Common myeloid progenitor, CD34-positive (primary cell): ENCODE data around the gene CCL5.

Experiments used
- CTCF ChIA-PET: fragments of 350-600 bp; sonication (Branson Sonifier 250); formaldehyde crosslinking; loops from one replicate; lab custom pipeline; 2021; ENCODE audit warnings: antibody characterized with exemption; lab: Charles Lee
- POLR2A ChIA-PET: fragments of 350-600 bp; sonication (Branson Sonifier 250); formaldehyde crosslinking; loops from one replicate; lab custom pipeline; 2021; ENCODE audit warnings: antibody characterized with exemption; lab: Charles Lee
- DNase-seq, 3 donors: peaks; one replicate each; pipeline versions ENCODE4 v3.0.0 to v3.0.0-alpha.2; 2013
- H3K27ac ChIP-seq, 2 experiments: 1 replicate in 1 of 2; 2 replicates in 1 of 2; pipeline ENCODE4 v1.7.0; 2013; ENCODE audit warnings: inconsistent platforms in 2 of 2, low read length in 2 of 2, mild to moderate bottlenecking in 2 of 2, low read depth in 1 of 2, moderate library complexity in 1 of 2; ENCODE audit not compliant: severe bottlenecking in 2 of 2, insufficient read depth in 1 of 2, poor library complexity in 1 of 2
- H3K27me3 ChIP-seq, 5 experiments: replicated peaks in 2 of 5; 1 replicate in 3 of 5; 2 replicates in 2 of 5; pipeline versions ENCODE4 v1.6.1 to v1.7.0; 2013; ENCODE audit warnings: low read length in 4 of 5, mild to moderate bottlenecking in 2 of 5, moderate library complexity in 2 of 5, inconsistent platforms in 1 of 5; ENCODE audit not compliant: insufficient read depth in 5 of 5, control insufficient read depth in 4 of 5
- H3K36me3 ChIP-seq, 4 experiments: 1 replicate in 2 of 4; 2 replicates in 2 of 4; pipeline versions ENCODE4 v1.6.1 to v1.7.0; 2013; ENCODE audit warnings: low read length in 3 of 4, control low read depth in 1 of 4, mild to moderate bottlenecking in 1 of 4; ENCODE audit not compliant: control insufficient read depth in 4 of 4, insufficient read depth in 4 of 4
- H3K4me1 ChIP-seq, 4 experiments: 1 replicate in 3 of 4; 2 replicates in 1 of 4; pipeline versions ENCODE4 v1.6.1 to v1.7.1; 2013; ENCODE audit warnings: low read length in 3 of 4, mild to moderate bottlenecking in 3 of 4, control low read depth in 1 of 4, inconsistent platforms in 1 of 4, moderate library complexity in 1 of 4; ENCODE audit not compliant: control insufficient read depth in 4 of 4, insufficient read depth in 4 of 4; ENCODE audit errors: control extremely low read depth in 1 of 4
- H3K4me3 ChIP-seq, 7 experiments: 1 replicate in 4 of 7; 2 replicates in 3 of 7; pipeline versions ENCODE4 v1.5.1 to v1.7.0; 2013; ENCODE audit warnings: mild to moderate bottlenecking in 7 of 7, low read length in 6 of 7, moderate library complexity in 6 of 7, inconsistent platforms in 2 of 7, low read depth in 2 of 7, control low read depth in 1 of 7; ENCODE audit not compliant: insufficient read depth in 4 of 7, control insufficient read depth in 1 of 7; ENCODE audit errors: extremely low read depth in 1 of 7
- H3K9me3 ChIP-seq, 5 experiments: 1 replicate in 4 of 5; 2 replicates in 1 of 5; pipeline versions ENCODE4 v1.6.1 to v1.7.1; 2013; ENCODE audit warnings: low read length in 4 of 5, mild to moderate bottlenecking in 2 of 5, inconsistent platforms in 1 of 5, low read depth in 1 of 5, moderate library complexity in 1 of 5; ENCODE audit not compliant: control insufficient read depth in 4 of 5, insufficient read depth in 2 of 5; ENCODE audit errors: control extremely low read depth in 1 of 5
- WGBS: methylation state at CpG from one replicate; pipeline ENCODE4 v1.1.5; 2013; ENCODE audit not compliant: insufficient coverage; 5-methylcytosine and 5-hydroxymethylcytosine counted together

Gene CCL5

GRCh38 chr17:35843698-35844097 lies 36.5 kb downstream of the CCL5 start:
- WGBS = 92% methylated on average over 2 of the region's 2 CpGs
- ChIA-PET CTCF (interaction anchor here (1.0 to 1.3 kb wide), 2 partner anchors 7 to 33 kb away, joined by 3 read pairs; no protein-coding TSS in a partner anchor), POLR2A (no interaction called here)
- no peak overlapping the region for H3K27ac ChIP-seq
- no peaks in the 10 kb centered on the region for H3K27me3 ChIP-seq
- H3K9me3 ChIP-seq = no peaks in the 10 kb centered on the region
- H3K36me3 ChIP-seq = peaks cover 20 to 87% (median 52%) of the 10 kb centered on the region in 4 experiments
- no peak for DNase-seq
- H3K4me3 ChIP-seq = no peak overlapping the region
- H3K4me1 ChIP-seq = no peaks in the 10 kb centered on the region

DNA sequence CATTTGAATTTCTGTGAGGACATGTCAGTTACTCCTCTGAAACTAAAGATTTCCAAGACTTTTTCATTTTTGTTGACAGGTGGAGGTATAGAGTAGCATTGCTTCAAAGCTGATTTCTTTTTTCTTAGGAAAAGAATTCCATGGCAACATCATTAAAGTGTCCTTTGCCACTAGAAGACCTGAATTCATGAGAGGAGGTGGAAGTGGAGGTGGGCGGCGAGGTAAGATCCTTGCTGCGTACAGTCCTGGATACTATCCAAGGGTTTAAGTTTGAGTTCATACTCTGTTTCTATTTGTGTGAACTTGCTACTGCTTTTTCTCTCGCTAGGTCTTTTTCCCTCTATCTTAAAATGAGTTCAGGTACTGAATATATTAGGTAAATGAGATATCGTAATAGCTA lies 37.9 kb downstream of the CCL5 start:
- H3K4me3 ChIP-seq = no peak overlapping the region
- ChIA-PET CTCF (interaction anchor here (0.7 to 1.3 kb wide), 3 partner anchors 23 to 306 kb away, joined by 3 read pairs; no protein-coding TSS in a partner anchor), POLR2A (no interaction called here)
- no peak overlapping the region for H3K27ac ChIP-seq
- WGBS = 100% methylated on average over 2 of the region's 5 CpGs
- no peaks in the 10 kb centered on the region for H3K4me1 ChIP-seq
- no peaks in the 10 kb centered on the region for H3K27me3 ChIP-seq
- peaks cover 32 to 87% (median 53%) of the 10 kb centered on the region in 4 experiments for H3K36me3 ChIP-seq
- no peaks in the 10 kb centered on the region for H3K9me3 ChIP-seq
- DNase-seq = no peak

- no peak overlapping the region for H3K4me3 ChIP-seq
- no peaks in the 10 kb centered on the region for H3K4me1 ChIP-seq
- CTCF ChIA-PET = no interaction called here
- no peak overlapping the region for H3K27ac ChIP-seq
- H3K36me3 ChIP-seq = peaks cover 32 to 87% (median 55%) of the 10 kb centered on the region in 4 experiments
- no peak for DNase-seq
- H3K9me3 ChIP-seq = no peaks in the 10 kb centered on the region
- no peaks in the 10 kb centered on the region for H3K27me3 ChIP-seq
- 93% methylated on average over 3 of the region's 4 CpGs for WGBS
- POLR2A ChIA-PET = interaction anchor here (0.6 to 1.0 kb wide), 2 partner anchors 26 to 128 kb away, joined by 5 to 6 read pairs; no protein-coding TSS in a partner anchor
These were observed 38.7 kb downstream of the CCL5 start for GRCh38 chr17:35841505-35841904.

DNA sequence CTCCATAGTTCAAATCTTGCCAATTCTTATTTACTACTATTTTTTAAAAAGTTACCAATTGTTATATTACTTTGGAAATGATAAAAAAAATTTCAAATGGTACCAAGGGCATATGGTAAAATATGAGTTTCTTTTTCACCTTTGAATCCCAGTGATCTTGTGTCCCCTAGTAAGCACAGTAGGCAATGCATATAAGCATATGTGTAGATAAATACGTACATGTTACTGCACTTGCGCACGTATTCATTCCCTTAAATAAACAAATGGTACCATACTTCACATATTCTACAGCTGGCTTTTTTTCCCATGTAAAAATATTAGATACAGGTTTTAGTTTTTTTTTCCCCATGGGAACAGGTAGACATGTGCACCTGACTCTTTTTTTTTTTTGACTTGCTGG lies 39.1 kb downstream of the CCL5 start:
- CTCF ChIA-PET = interaction anchor here (1.2 kb wide), 1 partner anchor 8 kb away, joined by 4 read pairs; no protein-coding TSS in a partner anchor

GRCh38 chr17:35825206-35825605 lies 55.0 kb downstream of the CCL5 start:
- WGBS = no CpG with 5 or more reads among the region's 1 CpG
- POLR2A ChIA-PET = no interaction called here
- Histone ChIP-seq H3K36me3 (peaks cover 35 to 78% (median 55%) of the 10 kb centered on the region in 4 experiments), H3K9me3 (no peaks in the 10 kb centered on the region), H3K27me3 (no peaks in the 10 kb centered on the region), H3K4me3 (no peak overlapping the region), H3K4me1 (no peaks in the 10 kb centered on the region), H3K27ac (no peak overlapping the region)
- DNase-seq = no peak
- CTCF ChIA-PET = interaction anchor here (0.9 kb wide), 1 partner anchor 8 kb away, joined by 3 read pairs; no protein-coding TSS in a partner anchor

More for the DNA sequence above, 39.1 kb downstream of the CCL5 start:
- no peaks in the 10 kb centered on the region for H3K4me1 ChIP-seq
- POLR2A ChIA-PET = interaction anchor here (0.6 to 1.0 kb wide), 3 partner anchors 25 to 128 kb away, joined by 3 to 6 read pairs (median 5); no protein-coding TSS in a partner anchor
- no CpG with 5 or more reads among the region's 3 CpGs for WGBS
- no peaks in the 10 kb centered on the region for H3K9me3 ChIP-seq
- no peak for DNase-seq
- peaks cover 31 to 91% (median 55%) of the 10 kb centered on the region in 4 experiments for H3K36me3 ChIP-seq
- no peaks in the 10 kb centered on the region for H3K27me3 ChIP-seq
- H3K27ac ChIP-seq = no peak overlapping the region
- no peak overlapping the region for H3K4me3 ChIP-seq
